DMS153 treated with DMSO at 0.1 percent for 48 hours (cell line): Measurements from ENCODE around the gene EGLN3.
"Not testable (repeated sequence)": the region's sequence is repeated elsewhere in the genome, so short reads cannot be mapped to it uniquely, and the experiment has no call there.

ENCODE experiments used
- DNase-seq: peaks from one replicate; lab custom pipeline; 2025; ENCODE audit not compliant: unreplicated experiment; lab: John Stamatoyannopoulos, UW

Gene EGLN3

GRCh38 chr14:33962466-33962865 lies 11.6 kb upstream of the EGLN3 start:
- not testable (repeated sequence) for DNase-seq

DNA sequence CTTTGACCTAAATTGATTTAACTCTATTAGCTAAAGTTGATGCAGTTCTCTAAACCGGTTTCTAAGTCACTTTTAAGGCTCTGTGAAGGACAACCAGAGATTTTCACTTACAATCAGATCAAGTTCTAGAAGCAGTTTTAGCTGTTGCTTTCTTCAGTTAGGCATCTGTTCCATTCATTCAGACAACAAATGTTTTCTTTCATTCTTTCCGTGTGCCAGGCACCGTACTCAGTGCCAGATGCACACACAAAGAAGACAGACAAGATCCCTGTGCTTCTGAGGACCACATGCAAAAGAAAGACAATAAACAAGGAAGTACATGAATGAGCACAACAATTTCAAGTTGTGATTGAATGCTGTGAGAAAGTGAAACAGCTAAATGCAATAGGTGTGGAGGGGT lies 11.1 kb upstream of the EGLN3 start:
- DNase-seq = no peak

DNA sequence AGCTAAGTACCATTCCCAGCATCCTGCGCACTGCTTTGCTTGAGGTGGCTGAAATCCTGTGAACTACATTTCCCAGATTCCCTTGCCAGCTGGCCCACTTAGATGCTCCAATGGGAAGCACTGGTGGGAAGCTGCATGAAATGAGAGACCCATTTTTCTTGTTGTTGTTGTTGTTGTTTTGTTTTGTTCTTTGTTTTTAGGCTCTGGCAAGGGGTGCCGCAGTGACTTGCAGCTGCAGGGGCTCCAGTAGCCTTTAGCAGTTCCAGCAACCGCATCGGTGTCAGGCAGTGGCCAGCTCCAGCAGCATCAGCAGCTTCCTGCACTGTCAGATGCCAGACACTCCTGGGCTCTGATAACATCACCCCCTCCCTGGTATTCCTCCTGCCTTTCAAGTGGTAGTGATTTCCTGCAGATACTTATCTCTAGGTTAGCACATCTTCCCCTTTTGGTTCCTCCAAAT lies 8.8 kb upstream of the EGLN3 start:
- no peak for DNase-seq

- no peak for DNase-seq
Measured at GRCh38 chr14:33958605-33959226, 7.8 kb upstream of the EGLN3 start.

- DNase-seq = no peak
Measured at GRCh38 chr14:33957993-33958392, 7.1 kb upstream of the EGLN3 start.

DNA sequence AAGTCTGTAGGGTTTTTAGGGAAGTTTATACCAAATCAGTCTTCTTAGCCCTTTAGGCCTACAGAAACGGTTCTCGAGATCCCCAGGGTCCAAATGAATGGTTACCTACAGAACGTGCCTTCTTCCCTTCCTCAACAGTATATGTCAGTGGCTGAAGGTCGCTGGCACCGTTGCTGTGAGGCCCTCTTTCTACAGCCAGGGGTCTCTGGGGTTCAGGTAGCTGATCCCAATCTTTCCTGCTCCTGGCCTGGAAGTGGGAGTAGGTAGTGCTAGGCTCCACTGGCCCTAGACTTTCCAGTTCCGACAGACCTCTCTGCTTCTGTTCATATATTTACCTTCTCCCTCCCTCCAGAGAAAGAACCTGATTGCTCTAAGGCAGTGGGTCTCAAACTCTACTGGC lies 6.4 kb upstream of the EGLN3 start:
- DNase-seq = no peak

DNA sequence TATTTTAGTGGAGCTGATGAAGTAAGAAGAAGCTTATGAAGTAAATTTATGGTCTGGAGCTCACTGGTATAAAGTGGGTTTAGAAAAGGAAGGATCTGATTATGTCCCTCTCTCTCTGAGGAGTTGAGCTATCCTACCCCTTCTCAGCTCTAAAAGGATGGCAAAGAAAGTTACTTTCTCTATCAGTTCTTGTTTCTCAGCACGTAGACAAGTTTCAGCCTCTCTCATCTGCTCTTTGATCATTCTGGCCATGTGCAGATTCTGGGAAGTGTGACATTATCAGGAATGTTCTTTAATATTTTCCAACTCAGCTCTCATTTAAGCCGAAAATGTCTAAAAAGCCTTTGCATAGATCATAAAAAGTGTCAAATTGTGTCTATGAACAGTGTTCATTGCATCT lies 5.8 kb upstream of the EGLN3 start:
- no peak for DNase-seq

- no peak for DNase-seq
Measured at GRCh38 chr14:33954016-33954598, 3.2 kb upstream of the EGLN3 start.

GRCh38 chr14:33952541-33952940 lies 1.7 kb upstream of the EGLN3 start:
- DNase-seq = no peak

DNA sequence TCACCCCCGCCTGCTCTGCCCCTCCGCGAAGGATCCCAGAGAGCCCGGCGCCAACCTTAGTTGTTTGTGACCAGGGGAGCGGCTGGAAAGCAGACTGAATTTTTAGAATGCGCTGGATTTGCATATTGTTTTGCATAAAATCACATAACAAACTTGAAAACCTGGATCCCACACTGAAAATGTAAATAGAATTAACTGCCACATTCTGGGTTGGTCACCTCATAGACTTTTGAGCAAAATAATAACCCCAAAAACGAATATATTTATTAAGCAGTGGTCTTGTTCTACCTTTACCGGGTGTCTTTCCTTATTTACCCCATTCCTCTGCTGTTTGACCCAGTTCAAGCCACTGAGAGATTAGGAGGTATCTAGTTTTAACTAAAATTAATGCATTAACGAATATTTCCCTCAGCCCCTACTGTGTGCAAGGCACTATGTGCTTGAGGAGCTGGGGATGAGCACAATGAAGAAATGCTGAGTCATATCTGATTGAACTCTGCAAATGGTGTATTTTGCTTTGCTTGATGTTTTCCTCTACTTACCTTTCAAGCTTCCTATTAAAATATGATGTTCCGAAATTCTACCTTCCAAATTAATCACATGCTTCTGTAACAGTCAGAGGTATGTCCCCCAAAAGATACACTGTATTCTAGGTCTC lies 438 bp upstream of the EGLN3 start:
- no peak for DNase-seq

DNA sequence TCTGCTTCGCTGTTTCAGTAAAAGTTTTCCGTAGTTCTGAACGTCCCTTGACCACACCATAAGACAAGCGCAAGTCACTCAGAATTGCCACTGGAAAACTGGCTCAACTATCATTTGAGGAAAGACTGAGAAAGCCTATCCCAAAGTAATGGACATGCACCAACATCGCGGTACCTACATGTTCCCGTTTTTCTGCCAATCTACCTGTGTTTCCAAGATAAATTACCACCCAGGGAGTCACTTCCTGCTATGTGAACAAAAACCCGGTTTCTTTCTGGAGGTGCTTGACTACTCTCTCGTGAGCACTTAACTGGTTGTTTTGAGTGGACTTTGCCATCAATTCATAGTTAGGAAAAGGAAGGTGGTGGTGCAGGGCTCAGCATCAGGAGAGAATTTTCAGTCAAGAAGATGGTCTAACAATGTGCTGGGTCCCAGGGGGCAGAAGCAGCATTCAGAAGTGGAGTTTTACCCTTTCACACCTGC lies 1.4 kb downstream of the EGLN3 start:
- DNase-seq = peak; percentile 25

- DNase-seq = peak; percentile 17
Measured at GRCh38 chr14:33948869-33949408, 1.9 kb downstream of the EGLN3 start.

GRCh38 chr14:33948145-33948868 lies 2.6 kb downstream of the EGLN3 start:
- no peak for DNase-seq

DNA sequence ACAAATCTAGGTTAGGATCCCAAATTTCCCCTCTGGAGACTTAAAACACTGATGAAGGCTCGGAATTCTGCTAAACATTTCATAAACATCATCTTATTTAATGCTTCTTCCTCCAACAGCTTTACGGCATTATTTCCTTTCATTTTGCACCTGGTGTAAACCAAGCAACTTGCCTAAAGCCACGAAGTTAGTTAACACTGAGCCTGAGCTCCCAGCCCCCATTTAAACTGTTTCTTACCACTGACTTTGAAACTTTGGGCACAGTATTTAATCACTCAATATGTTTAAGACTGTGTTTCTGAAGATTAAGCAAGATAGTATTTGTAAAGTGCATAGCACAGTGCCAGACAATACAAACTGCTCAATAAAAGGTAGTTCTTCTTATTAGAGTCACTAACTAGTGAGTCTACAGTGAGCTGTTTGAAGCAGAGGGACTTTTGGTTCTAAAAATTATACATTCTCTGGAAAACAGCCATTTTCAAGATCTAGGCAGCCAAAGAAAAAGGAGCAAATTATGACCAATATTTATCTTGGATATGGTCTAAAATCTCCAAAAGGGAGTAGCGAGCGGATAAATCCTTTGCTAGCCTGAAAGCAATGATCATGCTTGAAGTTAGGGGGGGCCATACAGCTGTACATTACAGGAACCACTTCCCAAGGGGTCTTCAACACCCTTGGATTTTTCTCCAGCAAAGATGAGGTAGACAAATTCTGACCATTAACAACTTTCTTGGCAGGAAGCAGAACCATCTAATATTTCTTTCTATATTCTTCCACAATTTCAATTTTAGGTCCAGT lies 4.0 kb downstream of the EGLN3 start:
- DNase-seq = no peak

DNA sequence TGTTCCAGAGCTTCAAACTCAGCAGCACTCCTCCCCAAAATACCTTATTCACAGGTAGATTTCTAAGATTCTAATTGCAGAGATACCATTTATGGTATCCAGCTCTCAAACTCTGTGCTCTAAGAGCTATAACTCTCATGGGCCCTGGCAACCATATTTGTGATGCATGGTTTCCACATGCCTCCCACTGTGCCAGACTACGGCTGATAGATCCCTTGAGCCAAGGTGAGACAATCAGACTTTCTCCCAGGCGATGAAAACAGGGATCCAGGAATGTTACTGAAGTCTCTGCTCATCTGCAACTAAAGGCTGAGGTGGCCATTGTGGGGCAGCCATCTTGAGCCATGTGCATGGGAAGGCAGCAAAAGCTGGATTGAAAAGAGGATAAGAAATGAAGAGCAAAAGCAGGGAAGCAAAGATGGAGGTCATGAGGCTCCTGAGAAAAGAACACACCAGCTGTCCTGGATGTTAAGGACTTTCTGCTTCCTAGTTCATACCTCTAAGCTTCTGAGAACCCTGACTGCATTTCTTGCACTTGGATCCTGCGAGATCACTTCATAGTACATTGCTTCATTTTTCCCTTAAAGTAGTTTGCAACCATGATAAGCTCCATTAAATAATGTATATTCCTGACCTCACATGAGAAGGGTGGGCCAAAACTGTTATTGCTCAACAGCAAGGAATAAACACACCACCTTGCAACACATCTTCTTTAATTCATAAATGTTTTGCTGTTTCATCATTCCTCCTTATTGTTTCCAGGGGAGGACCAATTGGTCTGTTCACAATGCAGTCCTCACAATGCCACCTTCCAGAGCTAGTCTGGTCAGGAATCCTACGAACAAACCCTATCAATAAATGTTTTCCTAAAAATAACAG lies 5.4 kb downstream of the EGLN3 start:
- no peak for DNase-seq

GRCh38 chr14:33943096-33943883 lies 7.6 kb downstream of the EGLN3 start:
- peak; percentile 92 for DNase-seq

DNA sequence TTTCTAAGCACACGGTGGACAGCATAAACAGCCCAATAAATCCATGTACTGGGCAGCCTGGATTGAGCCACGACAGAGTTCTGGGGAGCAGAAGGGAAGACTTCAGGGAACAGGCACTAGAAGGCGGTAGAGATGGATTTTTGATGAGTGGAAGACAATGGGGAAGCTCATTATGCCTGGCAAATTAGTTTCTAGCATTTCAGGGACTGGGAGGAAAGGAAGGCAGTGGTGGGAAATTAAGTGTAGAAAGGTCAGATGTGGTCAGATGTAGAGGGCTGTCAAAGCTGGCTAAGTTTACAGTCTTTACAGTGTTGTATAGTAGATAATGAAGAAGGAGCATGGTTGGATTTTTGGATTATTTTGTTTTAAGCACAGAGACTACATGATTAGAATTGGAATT lies 9.2 kb downstream of the EGLN3 start:
- no peak for DNase-seq

GRCh38 chr14:33940561-33941011 lies 10.3 kb downstream of the EGLN3 start:
- DNase-seq = no peak
